ENCODE results near the gene DPP4. TPM values are rescaled to one million over a fixed set of nuclear protein-coding genes. Genes with fewer than 3 reads are reported as not detected.
A peak's percentile ranks its signal among the peaks of the same experiment; 100 is the strongest.

DPP4 gene
- total and polyA plus RNA-seq, 8 donors: 28.0 to 105 (median 44.1) TPM

GRCh38 chr2:162107361-162107901 lies 33.4 kb upstream of the DPP4 start:
- H3K36me3 ChIP-seq: no peaks in the 10 kb centered on the region
- no peak for DNase-seq
- H3K27me3 ChIP-seq: no peaks in the 10 kb centered on the region
- no peak for TF ChIP-seq CTCF (IDR thresholded peaks at IDR 0.05)
- intact Hi-C loops (cut with DNase I): no loop called here
- ATAC-seq: no peak
- H3K4me1 ChIP-seq: peaks cover under 1 to 4% of the 10 kb centered on the region in 2 donors
- H3K27ac ChIP-seq: no peak overlapping the region
- no peaks in the 10 kb centered on the region for H3K9me3 ChIP-seq
- no peak overlapping the region for H3K4me3 ChIP-seq

GRCh38 chr2:162106746-162107145 lies 32.7 kb upstream of the DPP4 start:
- DNase-seq (no peak), ATAC-seq (no peak)
- H3K27ac ChIP-seq: no peak overlapping the region
- TF ChIP-seq CTCF (IDR thresholded peaks at IDR 0.05): no peak
- no peaks in the 10 kb centered on the region for H3K36me3 ChIP-seq
- intact Hi-C loops (cut with DNase I): no loop called here
- H3K4me1 ChIP-seq: no peaks in the 10 kb centered on the region
- H3K27me3 ChIP-seq: no peaks in the 10 kb centered on the region
- H3K4me3 ChIP-seq: no peak overlapping the region
- no peaks in the 10 kb centered on the region for H3K9me3 ChIP-seq

- Histone ChIP-seq H3K36me3 (no peaks in the 10 kb centered on the region), H3K27ac (no peak overlapping the region), H3K9me3 (no peaks in the 10 kb centered on the region), H3K27me3 (no peaks in the 10 kb centered on the region), H3K4me1 (no peaks in the 10 kb centered on the region), H3K4me3 (no peak overlapping the region)
- intact Hi-C loops (cut with DNase I): no loop called here
- ATAC-seq (peak; percentile 40), DNase-seq (no peak)
- no peak for TF ChIP-seq CTCF (IDR thresholded peaks at IDR 0.05)
Observed at GRCh38 chr2:162106146-162106551, 32.1 kb upstream of the DPP4 start.

- H3K4me3 ChIP-seq: no peak overlapping the region
- H3K36me3 ChIP-seq: no peaks in the 10 kb centered on the region
- DNase-seq: no peak
- no peak overlapping the region for H3K27ac ChIP-seq
- no peaks in the 10 kb centered on the region for H3K4me1 ChIP-seq
- TF ChIP-seq CTCF (IDR thresholded peaks at IDR 0.05): no peak
- H3K27me3 ChIP-seq: no peaks in the 10 kb centered on the region
- H3K9me3 ChIP-seq: no peaks in the 10 kb centered on the region
- intact Hi-C loops (cut with DNase I): no loop called here
- peak; percentile 29 for ATAC-seq
Observed at GRCh38 chr2:162103443-162104009, 29.5 kb upstream of the DPP4 start.

- no peak for ATAC-seq
- intact Hi-C loops (cut with DNase I): no loop called here
Observed at GRCh38 chr2:162100579-162100978, 26.6 kb upstream of the DPP4 start.

More at GRCh38 chr2:162100579-162100978, 26.6 kb upstream of the DPP4 start:
- no peaks in the 10 kb centered on the region for H3K36me3 ChIP-seq
- H3K4me3 ChIP-seq: no peak overlapping the region
- H3K9me3 ChIP-seq: no peaks in the 10 kb centered on the region
- no peak for TF ChIP-seq CTCF (IDR thresholded peaks at IDR 0.05)
- DNase-seq: no peak
- H3K4me1 ChIP-seq: no peaks in the 10 kb centered on the region
- no peaks in the 10 kb centered on the region for H3K27me3 ChIP-seq
- H3K27ac ChIP-seq: no peak overlapping the region

Data from left lung (tissue), 10 donors.